HG02571 (cell line): Measurements from ENCODE around the gene CUL4A.
"Not testable (repeated sequence)": the region's sequence is repeated elsewhere in the genome, so short reads cannot be mapped to it uniquely, and the experiment has no call there.

Source experiments
- ATAC-seq: cut with Tn5 transposase; IDR thresholded peaks from one replicate; pipeline ENCODE4 v1.9.1; 2021; ENCODE audit warnings: mild to moderate bottlenecking, moderate library complexity; ENCODE audit not compliant: unreplicated experiment

Gene CUL4A

GRCh38 chr13:113209336-113209758 lies at the start of gene CUL4A:
Gene CUL4A, plus strand, starts transcription at chr13:113209613. Its CDS starts 15 bp downstream, at chr13:113209628.
- peak; percentile 45 for ATAC-seq

- no peak for ATAC-seq
Observed at GRCh38 chr13:113159701-113160100, 49.7 kb upstream of the CUL4A start.

- ATAC-seq, result no peak
Observed at GRCh38 chr13:113160983-113161382, 48.4 kb upstream of the CUL4A start.

GRCh38 chr13:113161433-113161832 lies 48.0 kb upstream of the CUL4A start:
- ATAC-seq, result no peak

GRCh38 chr13:113161975-113162374 lies 47.4 kb upstream of the CUL4A start:
- ATAC-seq, result not testable (repeated sequence)

- ATAC-seq, result no peak
Observed at GRCh38 chr13:113162783-113163685, 46.4 kb upstream of the CUL4A start.

- no peak for ATAC-seq
Observed at GRCh38 chr13:113164492-113164891, 44.9 kb upstream of the CUL4A start.

- ATAC-seq, result no peak
Observed at GRCh38 chr13:113166266-113166665, 43.1 kb upstream of the CUL4A start.

- no peak for ATAC-seq
Observed at GRCh38 chr13:113166681-113167080, 42.7 kb upstream of the CUL4A start.

- no peak for ATAC-seq
Observed at GRCh38 chr13:113167155-113167554, 42.3 kb upstream of the CUL4A start.

- ATAC-seq, result no peak
Observed at GRCh38 chr13:113167575-113167974, 41.8 kb upstream of the CUL4A start.

- ATAC-seq, result no peak
Observed at GRCh38 chr13:113168211-113168610, 41.2 kb upstream of the CUL4A start.

- no peak for ATAC-seq
Observed at GRCh38 chr13:113169277-113170272, 39.8 kb upstream of the CUL4A start.

- no peak for ATAC-seq
Observed at GRCh38 chr13:113170511-113170910, 38.9 kb upstream of the CUL4A start.

- no peak for ATAC-seq
Observed at GRCh38 chr13:113171250-113172125, 37.9 kb upstream of the CUL4A start.

- no peak for ATAC-seq
Observed at GRCh38 chr13:113172419-113172926, 36.9 kb upstream of the CUL4A start.

- no peak for ATAC-seq
Observed at GRCh38 chr13:113176280-113176679, 33.1 kb upstream of the CUL4A start.

GRCh38 chr13:113176822-113177221 lies 32.6 kb upstream of the CUL4A start:
- ATAC-seq, result no peak

GRCh38 chr13:113178070-113178895 lies 31.1 kb upstream of the CUL4A start:
- no peak for ATAC-seq

- ATAC-seq, result no peak
Observed at GRCh38 chr13:113178896-113179167, 30.6 kb upstream of the CUL4A start.
